HCT116 (cell line): ENCODE measurements around the gene ARMC8. TPM values are rescaled to one million over a fixed set of nuclear protein-coding genes. Genes with fewer than 3 reads are reported as not detected.
A peak's percentile ranks its signal among the peaks of the same experiment; 100 is the strongest.

Experiments
- ATAC-seq: fragments of 200-7000 bp; cut with Tn5 transposase; 2 replicates; pipeline ENCODE4 v1.9.1; 2020; ENCODE audit warnings: mild to moderate bottlenecking, moderate library complexity
- BruUV-seq: library from RNA; stranded (reverse); fragments of 400-500 nt; replicated peaks from 2 replicates; lab custom pipeline; 2021; lab: Mats Ljungman, UMichigan
- CTCF ChIA-PET: fragments of 300-600 bp; sonication (Branson Sonifier 250); formaldehyde crosslinking; loops from one replicate; lab custom pipeline; 2021; ENCODE audit warnings: antibody characterized with exemption; lab: Charles Lee
- POLR2A ChIA-PET: fragments of 300-600, 350-600 bp; sonication (Branson Sonifier 250); formaldehyde crosslinking; loops from one replicate; lab custom pipeline; 2021; ENCODE audit warnings: antibody characterized with exemption; lab: Charles Lee
- RAD21 ChIA-PET, 2 experiments: fragments of 300-600 bp; sonication (Branson Sonifier 250); formaldehyde crosslinking; loops; one replicate each; lab custom pipeline; 2023; ENCODE audit warnings: low total read pairs in 2 of 2; ENCODE audit not compliant: uncharacterized antibody in 2 of 2, unreplicated experiment in 2 of 2, low non-redundant PET in 1 of 2; lab: Charles Lee
- DNase-seq: peaks from one replicate; pipeline ENCODE4 v3.0.0-alpha.2; 2010; ENCODE audit warnings: low read depth, low spot score
- H2AFZ ChIP-seq: fragments of 200-600 bp; shearing (Covaris generic), sonication (generic); 2 replicates; pipeline ENCODE4 v1.6.1; 2017; ENCODE audit warnings: low read depth, mixed run types, mixed read lengths, antibody characterized with exemption, low read length; ENCODE audit not compliant: poor library complexity, severe bottlenecking
- H3K27ac ChIP-seq: 2 replicates; pipeline ENCODE4 v1.5.1; 2012; ENCODE audit warnings: low read depth, low read length
- H3K27me3 ChIP-seq: fragments of 200-600 bp; sonication (generic); 2 replicates; pipeline ENCODE4 v1.6.1; 2016; ENCODE audit warnings: mixed run types, low read length, mixed read lengths; ENCODE audit not compliant: insufficient read depth
- H3K36me3 ChIP-seq, 2 experiments: fragments of 200-500 bp in 1 of 2; fragments of 200-600 bp in 1 of 2; sonication (Bioruptor generic) in 1 of 2; sonication (generic) in 1 of 2; 2 replicates each; pipeline versions ENCODE4 v1.5.1 to v1.6.1; 2014 to 2016; ENCODE audit warnings: low read length in 2 of 2, inconsistent platforms in 1 of 2, mixed read lengths in 1 of 2, mixed run types in 1 of 2; ENCODE audit not compliant: insufficient read depth in 2 of 2, control insufficient read depth in 1 of 2
- H3K4me1 ChIP-seq, 2 experiments: fragments of 200-600 bp in 1 of 2; sonication (generic) in 1 of 2; 2 replicates each; pipeline versions ENCODE4 v1.5.1 to v1.6.1; 2012 to 2017; ENCODE audit warnings: low read length in 2 of 2, inconsistent platforms in 1 of 2, mild to moderate bottlenecking in 1 of 2, mixed read lengths in 1 of 2, mixed run types in 1 of 2, moderate library complexity in 1 of 2; ENCODE audit not compliant: insufficient read depth in 2 of 2, control insufficient read depth in 1 of 2
- H3K4me2 ChIP-seq: fragments of 200-600 bp; sonication (generic); 2 replicates; pipeline ENCODE4 v1.6.1; 2017; ENCODE audit warnings: mixed run types, low read length, mixed read lengths
- H3K4me3 ChIP-seq, 2 experiments: fragments of 200-600 bp in 1 of 2; sonication (generic) in 1 of 2; replicated peaks in 1 of 2; 2 replicates each; pipeline ENCODE4 v1.5.1; 2011 to 2016; ENCODE audit warnings: low read length in 2 of 2, control low read depth in 1 of 2, low read depth in 1 of 2, mild to moderate bottlenecking in 1 of 2, mixed read lengths in 1 of 2, mixed run types in 1 of 2
- H3K79me2 ChIP-seq: fragments of 200-600 bp; sonication (generic); 2 replicates; pipeline ENCODE4 v1.6.1; 2017; ENCODE audit warnings: mild to moderate bottlenecking, mixed run types, low read length, moderate library complexity, mixed read lengths; ENCODE audit not compliant: insufficient read depth
- H3K9ac ChIP-seq: fragments of 200-600 bp; sonication (generic); 2 replicates; pipeline ENCODE4 v1.6.1; 2016; ENCODE audit warnings: low read length, mixed read lengths
- H3K9me2 ChIP-seq: fragments of 200-600 bp; sonication (generic), shearing (Covaris generic); 2 replicates; pipeline ENCODE4 v1.6.1; 2017; ENCODE audit warnings: mixed run types, mild to moderate bottlenecking, moderate library complexity; ENCODE audit not compliant: insufficient read depth
- H3K9me3 ChIP-seq, 2 experiments: fragments of 200-500 bp in 1 of 2; fragments of 200-600 bp in 1 of 2; sonication (Bioruptor generic) in 1 of 2; sonication (generic) in 1 of 2; 2 replicates each; pipeline ENCODE4 v1.6.1; 2014 to 2017; ENCODE audit warnings: low read length in 2 of 2, mixed read lengths in 2 of 2, inconsistent platforms in 1 of 2, low read depth in 1 of 2, mild to moderate bottlenecking in 1 of 2, mixed run types in 1 of 2, moderate library complexity in 1 of 2; ENCODE audit not compliant: control insufficient read depth in 1 of 2, insufficient read depth in 1 of 2
- H4K20me1 ChIP-seq: fragments of 200-600 bp; sonication (generic), shearing (Covaris generic); 2 replicates; pipeline ENCODE4 v1.6.1; 2017; ENCODE audit warnings: mixed run types, mild to moderate bottlenecking, moderate library complexity; ENCODE audit not compliant: insufficient read depth
- CBX3 ChIP-seq: IDR thresholded peaks from 2 replicates; pipeline ENCODE4 v1.6.1; 2012; ENCODE audit warnings: low read depth
- ELF1 ChIP-seq: IDR thresholded peaks from 2 replicates; pipeline ENCODE4 v1.6.1; 2012; ENCODE audit warnings: low read depth, borderline replicate concordance
- EZH2phosphoT487 ChIP-seq: fragments of 200-600 bp; IDR thresholded peaks from 2 replicates; pipeline ENCODE4 v1.6.1; 2018; ENCODE audit warnings: antibody characterized with exemption, borderline replicate concordance
- REST ChIP-seq: IDR thresholded peaks from 2 replicates; pipeline ENCODE4 v1.6.1; 2012; ENCODE audit warnings: low read depth
- SIN3A ChIP-seq: IDR thresholded peaks from 2 replicates; pipeline ENCODE4 v1.6.1; 2012; ENCODE audit warnings: low read depth
- SRF ChIP-seq: IDR thresholded peaks from 2 replicates; pipeline ENCODE4 v1.6.1; 2012; ENCODE audit warnings: low read depth
- TCF7L2 ChIP-seq: IDR thresholded peaks from 2 replicates; pipeline ENCODE4 v1.7.0; 2011; ENCODE audit warnings: borderline replicate concordance, inconsistent platforms; ENCODE audit not compliant: insufficient read depth, insufficient read length; ENCODE audit errors: extremely low read depth
- YY1 ChIP-seq: IDR thresholded peaks from 2 replicates; pipeline ENCODE4 v1.6.1; 2011; ENCODE audit warnings: low read length, low read depth, moderate library complexity, mild to moderate bottlenecking; ENCODE audit not compliant: insufficient replicate concordance; ENCODE audit errors: extremely low read depth
- intact Hi-C: fragments of 100-400 bp; cut with micrococcal nuclease; formaldehyde crosslinking; loops from 2 replicates; pipeline ENCODE4 v1.10.0; 2022
- total RNA-seq: library from RNA; stranded (reverse); gene quantifications from one replicate; pipeline ENCODE4 v1.2.1, GENCODE V29; 2021; ENCODE audit not compliant: unreplicated experiment
- TF ChIP-seq, protein P1 (sequence below), 3 experiments: fragments of 200-600 bp in 1 of 3; sonication (generic) in 1 of 3; IDR thresholded peaks in 2 of 3; conservative IDR thresholded peaks in 1 of 3; 2 replicates each; pipeline ENCODE4 v1.5.1; 2012 to 2017; ENCODE audit warnings: low read depth in 2 of 3, low read length in 2 of 3, antibody characterized with exemption in 1 of 3, borderline replicate concordance in 1 of 3, control low read depth in 1 of 3, mild to moderate bottlenecking in 1 of 3, mixed read lengths in 1 of 3, mixed run types in 1 of 3, moderate library complexity in 1 of 3; ENCODE audit not compliant: insufficient read depth in 1 of 3
- TF ChIP-seq, protein P2 (sequence below): IDR thresholded peaks from 2 replicates; pipeline ENCODE4 v1.6.1; 2012
- TF ChIP-seq, protein P3 (sequence below): IDR thresholded peaks from 2 replicates; pipeline ENCODE4 v1.6.1; 2012

The ARMC8 gene
- total RNA-seq, 1 experiment from 2014 or later: 36.2 TPM

GRCh38 chr3:138263104-138263503, 76.0 kb downstream of the ARMC8 start:
- Histone ChIP-seq H3K27me3 (no peaks in the 10 kb centered on the region), H3K4me2 (no peak overlapping the region), H3K27ac (no peak overlapping the region), H3K4me3 (no peak overlapping the region), H3K9me3 (no peaks in the 10 kb centered on the region), H3K9me2 (no peaks in the 10 kb centered on the region), H3K4me1 (no peaks in the 10 kb centered on the region), H2AFZ (no peak overlapping the region), H3K9ac (no peak overlapping the region), H3K79me2 (no peaks in the 10 kb centered on the region), H4K20me1 (no peaks in the 10 kb centered on the region), H3K36me3 (no peaks in the 10 kb centered on the region)
- ChIA-PET POLR2A (no interaction called here), RAD21 (no interaction called here), CTCF (no interaction called here)
- TF ChIP-seq ELF1: no peak
- TF ChIP-seq, protein P1, sequence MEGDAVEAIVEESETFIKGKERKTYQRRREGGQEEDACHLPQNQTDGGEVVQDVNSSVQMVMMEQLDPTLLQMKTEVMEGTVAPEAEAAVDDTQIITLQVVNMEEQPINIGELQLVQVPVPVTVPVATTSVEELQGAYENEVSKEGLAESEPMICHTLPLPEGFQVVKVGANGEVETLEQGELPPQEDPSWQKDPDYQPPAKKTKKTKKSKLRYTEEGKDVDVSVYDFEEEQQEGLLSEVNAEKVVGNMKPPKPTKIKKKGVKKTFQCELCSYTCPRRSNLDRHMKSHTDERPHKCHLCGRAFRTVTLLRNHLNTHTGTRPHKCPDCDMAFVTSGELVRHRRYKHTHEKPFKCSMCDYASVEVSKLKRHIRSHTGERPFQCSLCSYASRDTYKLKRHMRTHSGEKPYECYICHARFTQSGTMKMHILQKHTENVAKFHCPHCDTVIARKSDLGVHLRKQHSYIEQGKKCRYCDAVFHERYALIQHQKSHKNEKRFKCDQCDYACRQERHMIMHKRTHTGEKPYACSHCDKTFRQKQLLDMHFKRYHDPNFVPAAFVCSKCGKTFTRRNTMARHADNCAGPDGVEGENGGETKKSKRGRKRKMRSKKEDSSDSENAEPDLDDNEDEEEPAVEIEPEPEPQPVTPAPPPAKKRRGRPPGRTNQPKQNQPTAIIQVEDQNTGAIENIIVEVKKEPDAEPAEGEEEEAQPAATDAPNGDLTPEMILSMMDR (IDR thresholded peaks at IDR 0.05 in 2 of 3, conservative IDR thresholded peaks at IDR 0.05 in 1 of 3; ENCODE audit: borderline replicate concordance in 1 of 3, insufficient read depth in 1 of 3, low read depth in 2 of 3, low read length in 2 of 3): peak in 2 of 3 experiments; percentile 10 to 24; a peak in 1 of 6 replicates
- no TSS peak for BruUV-seq
- DNase-seq (no peak), ATAC-seq (peak; percentile 40; the same call in 1 of the 2 replicates)
- intact Hi-C loops: no loop called here

GRCh38 chr3:138265745-138266144, 78.6 kb downstream of the ARMC8 start:
- H3K79me2 ChIP-seq: no peaks in the 10 kb centered on the region
- DNase-seq (no peak), ATAC-seq (no peak)
- H3K27me3 ChIP-seq: no peaks in the 10 kb centered on the region
- no TSS peak for BruUV-seq
- H3K4me1 ChIP-seq: no peaks in the 10 kb centered on the region
- no peaks in the 10 kb centered on the region for H3K36me3 ChIP-seq
- H2AFZ ChIP-seq: no peak overlapping the region
- H3K9ac ChIP-seq: no peak overlapping the region
- POLR2A ChIA-PET: no interaction called here
- no peaks in the 10 kb centered on the region for H3K9me2 ChIP-seq
- CTCF ChIA-PET: no interaction called here
- H3K4me3 ChIP-seq: no peak overlapping the region
- no peak overlapping the region for H3K27ac ChIP-seq
- RAD21 ChIA-PET: no interaction called here
- no peaks in the 10 kb centered on the region for H3K9me3 ChIP-seq
- H4K20me1 ChIP-seq: no peaks in the 10 kb centered on the region
- H3K4me2 ChIP-seq: no peak overlapping the region
- intact Hi-C loops: no loop called here
- no peak for TF ChIP-seq SRF
- no peak for TF ChIP-seq SIN3A
- TF ChIP-seq EZH2phosphoT487: no peak
- TF ChIP-seq CBX3: no peak
- TF ChIP-seq TCF7L2: no peak
- TF ChIP-seq, protein P1 (IDR thresholded peaks at IDR 0.05 in 2 of 3, conservative IDR thresholded peaks at IDR 0.05 in 1 of 3; ENCODE audit: borderline replicate concordance in 1 of 3, insufficient read depth in 1 of 3, low read depth in 2 of 3, low read length in 2 of 3): no peak
- TF ChIP-seq, protein P2, sequence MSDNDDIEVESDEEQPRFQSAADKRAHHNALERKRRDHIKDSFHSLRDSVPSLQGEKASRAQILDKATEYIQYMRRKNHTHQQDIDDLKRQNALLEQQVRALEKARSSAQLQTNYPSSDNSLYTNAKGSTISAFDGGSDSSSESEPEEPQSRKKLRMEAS: no peak
- TF ChIP-seq, protein P3, sequence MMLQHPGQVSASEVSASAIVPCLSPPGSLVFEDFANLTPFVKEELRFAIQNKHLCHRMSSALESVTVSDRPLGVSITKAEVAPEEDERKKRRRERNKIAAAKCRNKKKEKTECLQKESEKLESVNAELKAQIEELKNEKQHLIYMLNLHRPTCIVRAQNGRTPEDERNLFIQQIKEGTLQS: no peak
- TF ChIP-seq YY1: no peak
- TF ChIP-seq REST: no peak
